Hepatic stellate cell (primary cell): ENCODE data around the gene LCN9.
A peak's percentile ranks its signal among the peaks of the same experiment; 100 is the strongest.

Experiments
- DNase-seq: peaks from one replicate; pipeline ENCODE4 v3.0.0; 2011; ENCODE audit warnings: low spot score

The LCN9 gene

GRCh38 chr9:135698767-135699166 is 35.7 kb downstream of the LCN9 start:
- DNase-seq = no peak

- no peak for DNase-seq
Measured at GRCh38 chr9:135699440-135699839, 36.3 kb downstream of the LCN9 start, which contains the start of gene SOHLH1. TSS of gene SOHLH1 (minus strand) at chr9:135699481. CDS start at chr9:135699467, 14 bp downstream.

- no peak for DNase-seq
Measured at GRCh38 chr9:135700525-135700924, 37.4 kb downstream of the LCN9 start.

GRCh38 chr9:135701067-135701958 is 38.2 kb downstream of the LCN9 start:
- no peak for DNase-seq

- DNase-seq = peak; percentile 92
Measured at GRCh38 chr9:135701959-135702721, 39.0 kb downstream of the LCN9 start, which contains the start of gene KCNT1. TSS of gene KCNT1 (plus strand) at chr9:135702185. CDS start at chr9:135702259, 74 bp downstream.

- DNase-seq = no peak
Measured at GRCh38 chr9:135703726-135704125, 40.6 kb downstream of the LCN9 start.

GRCh38 chr9:135704483-135704882 is 41.4 kb downstream of the LCN9 start:
- DNase-seq = peak; percentile 41

GRCh38 chr9:135705376-135705775 is 42.3 kb downstream of the LCN9 start:
- no peak for DNase-seq

- no peak for DNase-seq
Measured at GRCh38 chr9:135706288-135706687, 43.2 kb downstream of the LCN9 start.

GRCh38 chr9:135707252-135708138 is 44.4 kb downstream of the LCN9 start:
- DNase-seq = no peak

GRCh38 chr9:135708164-135708563 is 45.1 kb downstream of the LCN9 start:
- no peak for DNase-seq

- DNase-seq = no peak
Measured at GRCh38 chr9:135711391-135711790, 48.3 kb downstream of the LCN9 start.

GRCh38 chr9:135711881-135712280 is 48.8 kb downstream of the LCN9 start:
- DNase-seq = no peak

- DNase-seq = no peak
Measured at GRCh38 chr9:135712613-135713295, 49.6 kb downstream of the LCN9 start.

- DNase-seq = no peak
Measured at GRCh38 chr9:135714242-135715055, 51.3 kb downstream of the LCN9 start.

- no peak for DNase-seq
Measured at GRCh38 chr9:135715056-135715595, 52.0 kb downstream of the LCN9 start.

GRCh38 chr9:135716045-135716444 is 52.9 kb downstream of the LCN9 start:
- no peak for DNase-seq
